ENCODE data around the gene UBE2N.

The UBE2N gene

DNA sequence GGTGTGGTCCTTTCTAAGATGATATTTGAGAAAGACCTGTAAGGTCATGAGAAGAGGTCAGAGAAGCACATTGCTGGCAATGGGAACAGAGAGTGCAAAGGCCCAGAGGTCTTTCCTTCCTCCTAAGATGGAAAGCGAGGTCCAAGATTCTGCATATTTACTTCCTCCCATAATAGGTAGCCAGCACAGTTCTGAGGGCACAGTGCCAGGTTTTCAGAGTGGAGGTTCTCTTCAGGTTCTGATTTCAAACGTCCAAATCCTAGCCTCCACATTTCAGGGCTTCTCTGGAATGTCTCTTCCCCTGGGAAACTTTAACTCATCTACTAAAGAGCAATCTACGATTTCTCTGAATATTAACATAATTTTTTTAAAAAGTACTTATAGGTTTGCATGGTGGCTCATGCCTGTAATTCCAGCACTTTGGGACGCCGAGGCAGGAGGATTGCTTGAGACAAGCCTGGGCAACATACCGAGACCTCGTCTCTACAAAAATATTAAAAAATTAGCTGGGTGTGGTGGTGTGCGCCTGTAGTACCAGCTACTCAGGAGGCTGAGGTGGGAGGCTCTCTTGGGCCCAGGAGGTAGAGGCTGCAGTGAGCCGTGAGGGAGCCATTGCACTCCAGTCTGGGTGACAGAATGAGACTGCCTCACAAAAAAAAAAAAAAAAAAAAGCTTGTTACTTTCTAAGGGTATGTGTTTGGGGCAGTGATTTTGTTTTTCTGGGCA is 25.0 kb upstream of the UBE2N start:
- Histone ChIP-seq H3K27ac (ENCODE audit: poor library complexity, severe bottlenecking) (peak overlapping the region; percentile 46), H3K27me3 (ENCODE audit: insufficient read depth, poor library complexity, severe bottlenecking) (no peaks in the 10 kb centered on the region), H3K9me3 (ENCODE audit: severe bottlenecking) (no peaks in the 10 kb centered on the region), H3K4me3 (ENCODE audit: severe bottlenecking) (peak overlapping the region; percentile 69), H3K4me1 (ENCODE audit: insufficient read depth, poor library complexity, severe bottlenecking) (peaks cover 15% of the 10 kb centered on the region), H3K36me3 (ENCODE audit: low read depth) (peaks cover 30% of the 10 kb centered on the region)
- ATAC-seq (ENCODE audit: low read depth) (no peak), DNase-seq (ENCODE audit: low spot score) (no peak)
- TF ChIP-seq, protein P1, sequence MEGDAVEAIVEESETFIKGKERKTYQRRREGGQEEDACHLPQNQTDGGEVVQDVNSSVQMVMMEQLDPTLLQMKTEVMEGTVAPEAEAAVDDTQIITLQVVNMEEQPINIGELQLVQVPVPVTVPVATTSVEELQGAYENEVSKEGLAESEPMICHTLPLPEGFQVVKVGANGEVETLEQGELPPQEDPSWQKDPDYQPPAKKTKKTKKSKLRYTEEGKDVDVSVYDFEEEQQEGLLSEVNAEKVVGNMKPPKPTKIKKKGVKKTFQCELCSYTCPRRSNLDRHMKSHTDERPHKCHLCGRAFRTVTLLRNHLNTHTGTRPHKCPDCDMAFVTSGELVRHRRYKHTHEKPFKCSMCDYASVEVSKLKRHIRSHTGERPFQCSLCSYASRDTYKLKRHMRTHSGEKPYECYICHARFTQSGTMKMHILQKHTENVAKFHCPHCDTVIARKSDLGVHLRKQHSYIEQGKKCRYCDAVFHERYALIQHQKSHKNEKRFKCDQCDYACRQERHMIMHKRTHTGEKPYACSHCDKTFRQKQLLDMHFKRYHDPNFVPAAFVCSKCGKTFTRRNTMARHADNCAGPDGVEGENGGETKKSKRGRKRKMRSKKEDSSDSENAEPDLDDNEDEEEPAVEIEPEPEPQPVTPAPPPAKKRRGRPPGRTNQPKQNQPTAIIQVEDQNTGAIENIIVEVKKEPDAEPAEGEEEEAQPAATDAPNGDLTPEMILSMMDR (IDR thresholded peaks at IDR 0.05; ENCODE audit: poor library complexity, severe bottlenecking) = no peak

DNA sequence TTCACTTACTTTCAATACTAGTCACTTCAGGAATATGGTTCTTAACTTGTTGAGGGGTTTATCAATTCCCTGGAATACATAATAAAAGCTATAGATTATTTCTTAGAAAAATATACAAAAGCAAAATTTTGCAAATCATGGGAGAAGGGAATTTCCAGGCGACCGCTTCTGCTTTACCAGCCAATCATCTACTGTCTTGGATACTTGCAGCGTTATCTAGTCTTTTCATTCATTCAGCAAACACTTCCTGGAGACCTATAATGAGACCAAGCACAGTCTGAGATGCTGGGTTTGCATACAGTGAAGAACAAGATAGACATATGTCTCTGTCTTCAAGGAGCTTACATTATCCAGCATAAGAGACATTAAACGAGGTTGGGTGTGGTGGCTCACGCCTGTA is 24.1 kb upstream of the UBE2N start:
- TF ChIP-seq, protein P1 (IDR thresholded peaks at IDR 0.05; ENCODE audit: poor library complexity, severe bottlenecking) = no peak
- Histone ChIP-seq H3K4me1 (ENCODE audit: insufficient read depth, poor library complexity, severe bottlenecking) (peaks cover 15% of the 10 kb centered on the region), H3K9me3 (ENCODE audit: severe bottlenecking) (no peaks in the 10 kb centered on the region), H3K36me3 (ENCODE audit: low read depth) (peaks cover 21% of the 10 kb centered on the region), H3K27ac (ENCODE audit: poor library complexity, severe bottlenecking) (no peak overlapping the region), H3K4me3 (ENCODE audit: severe bottlenecking) (no peak overlapping the region), H3K27me3 (ENCODE audit: insufficient read depth, poor library complexity, severe bottlenecking) (no peaks in the 10 kb centered on the region)
- DNase-seq (ENCODE audit: low spot score) (no peak), ATAC-seq (ENCODE audit: low read depth) (no peak)

DNA sequence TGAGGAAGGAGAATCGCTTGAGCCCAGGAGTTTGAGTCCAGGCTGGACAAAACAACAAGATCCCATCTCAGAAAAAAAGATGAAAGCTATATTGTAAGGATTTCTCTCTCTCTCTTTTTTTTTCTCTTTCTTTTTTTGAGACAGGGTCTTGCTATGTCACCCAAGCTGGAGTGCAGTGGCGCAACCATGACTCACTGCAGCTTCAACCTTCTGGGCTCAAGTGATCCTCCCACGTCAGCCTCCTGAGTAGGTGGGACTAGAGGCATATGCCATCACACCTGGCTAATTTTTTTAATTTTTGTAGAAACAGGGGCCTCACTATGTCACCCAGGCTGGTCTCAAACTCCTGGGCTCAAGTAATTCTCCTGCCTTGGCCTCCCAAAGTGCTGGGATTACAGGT is 19.8 kb upstream of the UBE2N start:
- no peaks in the 10 kb centered on the region for H3K27me3 ChIP-seq (ENCODE audit: insufficient read depth, poor library complexity, severe bottlenecking)
- H3K4me3 ChIP-seq (ENCODE audit: severe bottlenecking) = no peak overlapping the region
- no peaks in the 10 kb centered on the region for H3K36me3 ChIP-seq (ENCODE audit: low read depth)
- no peaks in the 10 kb centered on the region for H3K9me3 ChIP-seq (ENCODE audit: severe bottlenecking)
- TF ChIP-seq, protein P1 (IDR thresholded peaks at IDR 0.05; ENCODE audit: poor library complexity, severe bottlenecking) = no peak
- ATAC-seq (ENCODE audit: low read depth) = no peak
- no peak overlapping the region for H3K27ac ChIP-seq (ENCODE audit: poor library complexity, severe bottlenecking)
- no peak for DNase-seq (ENCODE audit: low spot score)
- no peaks in the 10 kb centered on the region for H3K4me1 ChIP-seq (ENCODE audit: insufficient read depth, poor library complexity, severe bottlenecking)

DNA sequence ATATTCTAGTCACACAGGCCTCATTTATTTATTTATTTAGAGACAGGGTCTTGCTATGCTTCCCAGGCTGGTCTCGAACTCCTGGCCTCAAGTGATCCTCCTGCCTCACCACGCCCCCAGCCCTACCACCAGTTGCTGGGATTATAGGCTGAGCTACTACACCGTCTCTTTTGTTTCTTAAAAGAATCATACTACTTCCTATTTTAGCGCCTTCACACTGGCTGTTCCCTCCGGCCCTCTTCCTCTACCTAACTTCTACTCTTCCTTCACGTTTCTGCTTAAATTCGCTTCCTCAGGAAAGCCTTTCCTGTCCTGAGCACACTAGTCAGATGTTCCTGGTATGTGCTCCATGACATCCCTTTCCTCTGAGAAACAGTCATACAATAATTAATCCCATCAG is 19.2 kb upstream of the UBE2N start:
- Histone ChIP-seq H3K27ac (ENCODE audit: poor library complexity, severe bottlenecking) (no peak overlapping the region), H3K9me3 (ENCODE audit: severe bottlenecking) (no peaks in the 10 kb centered on the region), H3K4me3 (ENCODE audit: severe bottlenecking) (no peak overlapping the region), H3K4me1 (ENCODE audit: insufficient read depth, poor library complexity, severe bottlenecking) (no peaks in the 10 kb centered on the region), H3K36me3 (ENCODE audit: low read depth) (no peaks in the 10 kb centered on the region), H3K27me3 (ENCODE audit: insufficient read depth, poor library complexity, severe bottlenecking) (no peaks in the 10 kb centered on the region)
- TF ChIP-seq, protein P1 (IDR thresholded peaks at IDR 0.05; ENCODE audit: poor library complexity, severe bottlenecking) = no peak
- DNase-seq (ENCODE audit: low spot score) = no peak
- no peak for ATAC-seq (ENCODE audit: low read depth)

DNA sequence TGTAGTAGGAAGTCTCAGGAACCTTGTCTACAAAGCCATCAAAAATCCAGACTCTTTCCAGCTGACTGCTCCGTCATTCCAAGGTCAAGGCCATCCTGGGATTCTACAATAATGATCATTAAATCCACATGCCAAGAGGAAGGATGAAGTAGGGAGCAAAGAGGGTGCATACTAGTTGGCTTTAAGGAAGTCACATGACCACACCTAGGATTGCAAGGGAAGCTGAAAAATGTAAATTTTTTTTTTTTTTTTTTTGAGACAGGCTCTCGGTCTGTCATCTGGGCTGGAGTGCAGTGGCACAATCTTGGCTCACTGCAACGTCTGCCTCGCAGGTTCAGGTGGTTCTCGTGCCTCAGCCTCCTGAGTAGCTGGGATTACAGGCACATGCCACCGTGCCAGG is 18.3 kb upstream of the UBE2N start:
- ATAC-seq (ENCODE audit: low read depth) (no peak), DNase-seq (ENCODE audit: low spot score) (no peak)
- Histone ChIP-seq H3K4me1 (ENCODE audit: insufficient read depth, poor library complexity, severe bottlenecking) (no peaks in the 10 kb centered on the region), H3K4me3 (ENCODE audit: severe bottlenecking) (no peak overlapping the region), H3K9me3 (ENCODE audit: severe bottlenecking) (no peaks in the 10 kb centered on the region), H3K36me3 (ENCODE audit: low read depth) (no peaks in the 10 kb centered on the region), H3K27me3 (ENCODE audit: insufficient read depth, poor library complexity, severe bottlenecking) (no peaks in the 10 kb centered on the region), H3K27ac (ENCODE audit: poor library complexity, severe bottlenecking) (no peak overlapping the region)
- TF ChIP-seq, protein P1 (IDR thresholded peaks at IDR 0.05; ENCODE audit: poor library complexity, severe bottlenecking) = no peak

Measured in RWPE2 (cell line).